Kidney epithelial cell (primary cell): ENCODE measurements around the gene DHX38. TPM values are rescaled to one million over a fixed set of nuclear protein-coding genes. Genes with fewer than 3 reads are reported as not detected.
"Not testable (repeated sequence)": the region's sequence is repeated elsewhere in the genome, so short reads cannot be mapped to it uniquely, and the experiment has no call there.

Source experiments
- DNase-seq: peaks from one replicate; pipeline ENCODE4 v3.0.0-alpha.2; 2010; ENCODE audit warnings: low read depth
- H3K27me3 ChIP-seq: 2 replicates; pipeline ENCODE4 v1.6.0; 2011; ENCODE audit warnings: low read length; ENCODE audit not compliant: control insufficient read depth, insufficient read depth
- H3K36me3 ChIP-seq: 2 replicates; pipeline ENCODE4 v1.5.1; 2011; ENCODE audit warnings: low read length; ENCODE audit not compliant: control insufficient read depth, insufficient read depth
- H3K4me3 ChIP-seq: 2 replicates; pipeline ENCODE4 v1.5.1; 2011; ENCODE audit warnings: low read depth, mild to moderate bottlenecking, control low read depth, low read length
- CTCF ChIP-seq: IDR thresholded peaks from 2 replicates; pipeline ENCODE4 v1.5.1; 2011; ENCODE audit warnings: mild to moderate bottlenecking, moderate library complexity, low read length, control low read depth, inconsistent platforms; ENCODE audit not compliant: insufficient read depth, poor library complexity, severe bottlenecking
- total RNA-seq: library from RNA; depleted of rRNA; stranded (reverse); fragments of >200 nt; gene quantifications from 2 replicates; pipeline ENCODE4 v1.2.3, GENCODE V29; 2015

DHX38 gene
- total RNA-seq, 1 donor from 2014 or later = 46.0 TPM

- H3K27me3 ChIP-seq = no peaks in the 10 kb centered on the region
- H3K4me3 ChIP-seq = no peak overlapping the region
- DNase-seq = no peak
Measured at GRCh38 chr16:72064361-72064894, 29.2 kb upstream of the DHX38 start.

DNA sequence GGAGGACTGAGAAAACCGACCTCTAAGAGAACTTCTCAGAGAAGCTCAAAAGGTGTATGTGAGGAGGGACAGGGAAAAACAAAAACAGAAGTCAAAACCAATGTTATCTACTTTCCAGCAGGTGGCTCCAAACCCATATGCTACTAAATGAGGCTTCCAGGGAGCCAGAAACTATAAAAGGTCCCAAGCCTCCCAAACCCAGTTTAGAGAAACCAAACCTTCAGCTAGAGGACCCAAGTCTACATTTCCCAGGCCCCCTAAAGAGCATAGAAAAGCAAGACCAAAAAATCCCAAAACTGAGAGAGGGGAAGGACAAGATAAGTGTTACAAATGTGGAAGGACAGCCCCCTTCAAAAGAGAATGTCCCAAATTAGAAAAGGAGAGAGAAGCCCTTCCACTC, 26.9 kb upstream of the DHX38 start:
- no peak for DNase-seq
- no peaks in the 10 kb centered on the region for H3K27me3 ChIP-seq
- peak; percentile 68 for TF ChIP-seq CTCF
- no peak overlapping the region for H3K4me3 ChIP-seq
- no peaks in the 10 kb centered on the region for H3K36me3 ChIP-seq

More at GRCh38 chr16:72064361-72064894, 29.2 kb upstream of the DHX38 start:
- no peak for TF ChIP-seq CTCF
- H3K36me3 ChIP-seq = no peaks in the 10 kb centered on the region

DNA sequence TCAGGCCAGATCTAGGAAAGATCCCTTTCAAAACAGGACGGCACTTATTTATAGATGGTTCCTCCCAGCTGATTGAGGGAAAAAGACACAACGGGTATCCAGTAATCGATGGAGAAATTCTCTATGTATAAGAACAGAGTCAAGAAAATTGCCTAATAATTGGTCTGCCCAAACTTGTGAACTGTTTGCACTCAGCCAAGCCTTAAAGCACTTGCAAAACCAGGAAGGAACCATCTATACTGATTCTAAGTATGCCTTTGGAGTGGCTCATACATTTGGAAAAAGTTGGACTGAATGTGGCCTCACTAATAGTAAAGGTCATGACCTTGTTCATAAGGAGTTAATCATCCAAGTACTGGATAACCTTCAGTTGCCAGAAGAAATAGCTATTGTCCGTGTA, 24.7 kb upstream of the DHX38 start:
- no peak overlapping the region for H3K4me3 ChIP-seq
- no peak for TF ChIP-seq CTCF
- no peak for DNase-seq
- H3K27me3 ChIP-seq = no peaks in the 10 kb centered on the region
- no peaks in the 10 kb centered on the region for H3K36me3 ChIP-seq

DNA sequence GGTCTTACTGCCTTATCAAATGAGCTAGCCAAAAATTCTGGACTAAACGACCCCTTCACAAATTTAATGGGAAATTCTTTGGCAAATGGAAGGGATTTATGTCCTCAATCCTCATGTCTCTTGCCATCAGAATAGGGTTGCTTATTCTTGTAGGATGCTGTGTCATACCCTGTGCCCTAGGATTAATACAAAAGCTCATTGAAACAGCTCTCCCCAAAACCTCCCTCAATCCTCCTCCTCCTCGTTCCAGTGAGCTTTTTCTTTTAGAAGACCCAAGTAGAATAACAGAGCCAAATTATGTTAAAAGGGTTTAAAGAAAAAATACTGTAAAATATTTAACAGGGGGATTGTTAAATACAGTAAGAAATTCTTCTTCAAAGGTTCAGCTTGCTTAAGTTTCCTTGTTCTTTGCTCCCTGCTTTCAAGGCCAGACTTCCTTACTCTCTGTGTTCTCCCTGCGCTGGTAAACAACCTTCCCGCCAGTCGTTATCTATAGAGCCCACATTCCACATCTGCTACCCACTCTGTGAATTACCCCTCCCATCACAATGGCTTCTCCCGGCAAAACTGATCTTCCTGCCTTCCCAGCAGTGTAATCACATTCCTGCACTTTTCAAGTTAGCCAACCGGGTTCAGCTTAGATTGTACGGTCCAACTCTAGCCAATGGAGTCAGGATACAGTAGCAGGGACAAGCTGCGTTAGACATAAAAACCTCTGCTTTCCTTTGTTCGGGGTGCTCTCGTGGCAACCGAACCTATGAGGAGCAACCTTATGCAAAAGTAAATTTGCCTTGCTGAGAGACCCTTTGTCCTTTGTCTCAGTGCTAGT, 20.9 kb upstream of the DHX38 start:
- Histone ChIP-seq H3K36me3 (no peaks in the 10 kb centered on the region), H3K27me3 (no peaks in the 10 kb centered on the region), H3K4me3 (no peak overlapping the region)
- TF ChIP-seq CTCF = no peak
- no peak for DNase-seq

GRCh38 chr16:72073560-72074230, 20.0 kb upstream of the DHX38 start:
- no peak for DNase-seq
- H3K4me3 ChIP-seq = no peak overlapping the region
- H3K36me3 ChIP-seq = no peaks in the 10 kb centered on the region
- no peaks in the 10 kb centered on the region for H3K27me3 ChIP-seq
- TF ChIP-seq CTCF = no peak

GRCh38 chr16:72075067-72075466, 18.6 kb upstream of the DHX38 start:
- not testable (repeated sequence) for DNase-seq, H3K27me3 ChIP-seq, H3K4me3 ChIP-seq, H3K36me3 ChIP-seq

GRCh38 chr16:72076991-72077706, 16.5 kb upstream of the DHX38 start:
- H3K4me3 ChIP-seq, H3K36me3 ChIP-seq, H3K27me3 ChIP-seq, DNase-seq: not testable (repeated sequence)
